Gastroesophageal sphincter (tissue), 4 donors: Measurements from ENCODE around the gene KIF26A. TPM values are rescaled to one million over a fixed set of nuclear protein-coding genes. Genes with fewer than 3 reads are reported as not detected.

Experiments used
- ATAC-seq: fragments of 150-250 bp; one replicate; pipeline ENCODE4 v1.9.1; 2016; ENCODE audit warnings: mild to moderate bottlenecking, moderate library complexity
- H3K27ac ChIP-seq, 4 donors: fragments of 200-600 bp; sonication (generic) in 3 of 4; 1 replicate in 3 of 4; 2 replicates in 1 of 4; pipeline ENCODE4 v1.5.1; 2016 to 2019
- H3K27me3 ChIP-seq: fragments of 200-600 bp; sonication (generic); one replicate; pipeline ENCODE4 v1.5.1; 2019
- H3K36me3 ChIP-seq, 2 donors: fragments of 200-600 bp; sonication (generic); one replicate each; pipeline ENCODE4 v1.5.1; 2019; ENCODE audit warnings: control low read depth in 1 of 2
- H3K4me1 ChIP-seq, 3 donors: fragments of 200-600 bp; sonication (generic); 1 replicate in 2 of 3; 2 replicates in 1 of 3; pipeline ENCODE4 v1.5.1; 2016 to 2019; ENCODE audit warnings: control low read depth in 2 of 3
- H3K4me3 ChIP-seq, 2 donors: fragments of 200-600 bp; sonication (generic); one replicate each; pipeline ENCODE4 v1.5.1; 2019; ENCODE audit warnings: mild to moderate bottlenecking in 1 of 2, moderate library complexity in 1 of 2
- H3K9me3 ChIP-seq, 3 donors: fragments of 200-600 bp; sonication (generic); one replicate each; pipeline ENCODE4 v1.5.1; 2017 to 2019; ENCODE audit warnings: control low read depth in 2 of 3
- EP300 ChIP-seq: sonication (generic); formaldehyde crosslinking; IDR thresholded peaks from one replicate; pipeline ENCODE4 v1.6.1; 2017; ENCODE audit warnings: antibody characterized with exemption, mild to moderate bottlenecking
- POLR2A ChIP-seq, 2 donors: fragments of 450-650 bp; IDR thresholded peaks; one replicate each; pipeline ENCODE4 v1.6.1; 2017; ENCODE audit warnings: antibody characterized with exemption in 2 of 2, mild to moderate bottlenecking in 2 of 2, moderate library complexity in 1 of 2
- POLR2AphosphoS5 ChIP-seq: sonication (generic); formaldehyde crosslinking; IDR thresholded peaks from one replicate; pipeline ENCODE4 v1.6.1; 2017; ENCODE audit warnings: antibody characterized with exemption
- WGBS, 2 donors: methylation state at CpG; one replicate each; pipeline ENCODE4 v1.1.5; 2018; ENCODE audit warnings: low coverage in 1 of 2; 5-methylcytosine and 5-hydroxymethylcytosine counted together
- total RNA-seq, 4 donors: library from RNA; depleted of rRNA; stranded (reverse); fragments of >200 nt; gene quantifications; one replicate each; pipeline ENCODE4 v1.1.0, GENCODE V29; 2016
- TF ChIP-seq, protein P1 (sequence below), 4 experiments: fragments of 200-600 bp in 2 of 4; fragments of 450-650 bp in 2 of 4; sonication (generic) in 1 of 4; IDR thresholded peaks; one replicate each; pipeline ENCODE4 v1.5.1; 2017 to 2019; ENCODE audit warnings: antibody characterized with exemption in 4 of 4, mild to moderate bottlenecking in 2 of 4, moderate library complexity in 2 of 4

The KIF26A gene
- total RNA-seq, 4 donors from 2014 or later: 2.2 to 6.9 (median 2.9) TPM

DNA sequence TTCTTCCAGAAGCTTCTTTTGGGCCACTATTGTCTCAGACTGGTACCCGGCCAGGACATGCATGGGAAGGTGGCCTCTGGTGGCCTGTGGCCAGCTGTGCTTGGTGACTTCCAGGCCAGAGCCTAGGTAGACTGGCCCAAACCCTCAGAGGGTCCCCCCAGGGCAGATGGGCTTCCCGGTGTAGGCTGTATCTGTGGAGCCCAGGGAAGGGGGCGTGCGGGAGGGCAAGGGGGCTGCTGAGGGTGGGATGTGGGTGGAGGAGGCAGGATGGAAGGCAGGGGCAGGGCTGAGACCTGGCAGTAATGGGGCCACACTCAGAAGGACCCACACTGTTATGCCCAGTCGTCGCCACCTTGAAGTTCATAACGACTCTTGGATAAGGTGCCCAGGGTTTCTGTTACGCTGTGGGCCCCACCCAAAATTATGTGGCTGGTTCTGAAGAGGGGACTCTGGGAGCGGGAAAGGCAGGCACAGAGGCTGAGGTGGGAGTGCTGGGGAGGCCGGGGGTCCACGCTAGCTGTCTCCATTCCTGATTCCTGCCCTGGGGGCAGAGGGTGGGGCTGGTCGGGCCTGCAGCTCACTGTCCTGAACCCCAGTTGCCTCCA is 52.1 kb downstream of the KIF26A start:
- Histone ChIP-seq H3K36me3 (no peaks in the 10 kb centered on the region), H3K4me1 (no peaks in the 10 kb centered on the region), H3K27ac (no peak overlapping the region), H3K9me3 (no peaks in the 10 kb centered on the region), H3K4me3 (no peak overlapping the region), H3K27me3 (peaks cover 39% of the 10 kb centered on the region)
- TF ChIP-seq, protein P1, sequence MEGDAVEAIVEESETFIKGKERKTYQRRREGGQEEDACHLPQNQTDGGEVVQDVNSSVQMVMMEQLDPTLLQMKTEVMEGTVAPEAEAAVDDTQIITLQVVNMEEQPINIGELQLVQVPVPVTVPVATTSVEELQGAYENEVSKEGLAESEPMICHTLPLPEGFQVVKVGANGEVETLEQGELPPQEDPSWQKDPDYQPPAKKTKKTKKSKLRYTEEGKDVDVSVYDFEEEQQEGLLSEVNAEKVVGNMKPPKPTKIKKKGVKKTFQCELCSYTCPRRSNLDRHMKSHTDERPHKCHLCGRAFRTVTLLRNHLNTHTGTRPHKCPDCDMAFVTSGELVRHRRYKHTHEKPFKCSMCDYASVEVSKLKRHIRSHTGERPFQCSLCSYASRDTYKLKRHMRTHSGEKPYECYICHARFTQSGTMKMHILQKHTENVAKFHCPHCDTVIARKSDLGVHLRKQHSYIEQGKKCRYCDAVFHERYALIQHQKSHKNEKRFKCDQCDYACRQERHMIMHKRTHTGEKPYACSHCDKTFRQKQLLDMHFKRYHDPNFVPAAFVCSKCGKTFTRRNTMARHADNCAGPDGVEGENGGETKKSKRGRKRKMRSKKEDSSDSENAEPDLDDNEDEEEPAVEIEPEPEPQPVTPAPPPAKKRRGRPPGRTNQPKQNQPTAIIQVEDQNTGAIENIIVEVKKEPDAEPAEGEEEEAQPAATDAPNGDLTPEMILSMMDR (IDR thresholded peaks at IDR 0.05): no peak
- TF ChIP-seq POLR2A (IDR thresholded peaks at IDR 0.05) (no peak), EP300 (no peak), POLR2AphosphoS5 (no peak)
- 70% methylated on average over 2 of the region's 12 CpGs; no CpG with 5 or more reads in 1 of the 2 donors for WGBS, 2 donors
- ATAC-seq: no peak

DNA sequence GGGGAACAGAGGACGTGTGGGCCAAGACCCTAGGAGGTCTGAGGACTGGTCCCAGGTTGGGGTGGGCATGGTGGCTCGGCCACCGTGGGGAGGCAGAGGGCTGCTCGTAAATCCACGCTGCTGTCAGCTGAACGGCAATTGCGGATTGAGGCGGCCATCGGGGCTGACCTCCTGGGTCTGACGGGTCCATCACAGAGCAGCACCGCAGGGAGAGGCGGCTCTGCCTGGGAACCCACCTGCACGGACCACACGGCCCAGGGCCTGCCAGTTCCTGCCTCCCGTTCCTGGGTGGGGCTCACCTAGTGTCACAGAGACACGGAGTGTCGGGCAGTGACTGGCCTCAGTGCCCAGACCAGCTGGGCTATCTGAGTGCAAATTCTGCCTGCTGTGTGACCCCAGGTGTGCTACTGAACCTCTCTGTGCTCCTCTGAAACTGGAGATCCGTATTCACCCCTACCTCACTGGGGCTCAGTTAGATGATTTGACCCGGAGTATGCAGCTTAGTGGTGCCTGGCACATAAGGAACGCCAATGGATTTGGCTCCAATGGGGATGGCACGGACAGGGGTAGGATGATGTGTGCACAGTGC is 53.1 kb downstream of the KIF26A start:
- H3K9me3 ChIP-seq: no peaks in the 10 kb centered on the region
- H3K4me3 ChIP-seq: no peak overlapping the region
- TF ChIP-seq POLR2A (IDR thresholded peaks at IDR 0.05): no peak
- no peak for TF ChIP-seq POLR2AphosphoS5
- TF ChIP-seq, protein P1 (IDR thresholded peaks at IDR 0.05): no peak
- TF ChIP-seq EP300: no peak
- no peak overlapping the region for H3K27ac ChIP-seq
- H3K36me3 ChIP-seq: no peaks in the 10 kb centered on the region
- no peaks in the 10 kb centered on the region for H3K4me1 ChIP-seq
- no peak for ATAC-seq
- peaks cover 44% of the 10 kb centered on the region for H3K27me3 ChIP-seq
- 0 to 25% methylated on average over 1 of the region's 21 CpGs for WGBS, 2 donors

DNA sequence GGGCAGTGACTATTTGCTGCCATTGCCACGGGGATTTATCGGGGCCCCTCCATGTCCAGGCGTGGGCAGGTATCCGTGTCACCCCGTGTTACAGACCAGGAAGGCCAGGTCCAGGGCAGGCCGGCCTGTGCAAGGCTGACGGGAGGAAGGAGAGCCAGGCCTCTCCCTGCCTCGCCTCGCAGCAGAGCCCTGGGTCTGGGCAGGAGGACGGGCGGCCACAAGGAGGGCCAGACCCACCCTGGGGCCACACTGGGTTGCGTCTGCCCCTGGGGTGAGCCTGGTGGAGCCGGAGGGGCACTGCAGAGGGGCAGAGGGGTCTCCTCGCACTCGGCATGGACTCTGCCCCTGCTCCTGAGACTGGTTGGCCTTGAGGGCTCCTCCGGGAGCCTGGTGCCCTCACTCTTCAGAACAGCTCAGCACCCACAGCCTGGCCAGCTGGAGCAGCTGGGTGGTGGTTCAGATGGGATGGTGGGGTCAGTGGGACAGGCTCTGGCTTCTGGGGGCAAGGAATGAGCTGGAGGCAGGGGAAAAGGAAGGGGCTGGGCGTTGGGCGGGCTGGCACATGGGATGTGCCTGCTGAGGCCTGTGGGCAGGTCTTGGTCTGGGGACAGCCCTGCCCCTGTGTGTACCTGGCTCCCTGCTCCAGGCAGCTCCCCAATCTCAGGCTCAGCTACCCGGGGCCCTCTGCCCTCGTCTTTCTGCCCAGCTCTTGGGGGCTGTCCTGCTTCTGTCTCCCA is 53.9 kb downstream of the KIF26A start:
- no peaks in the 10 kb centered on the region for H3K36me3 ChIP-seq
- H3K27ac ChIP-seq: no peak overlapping the region
- no peaks in the 10 kb centered on the region for H3K4me1 ChIP-seq
- no peaks in the 10 kb centered on the region for H3K9me3 ChIP-seq
- WGBS, 2 donors: 100% methylated on average over 2 of the region's 20 CpGs; no CpG with 5 or more reads in 1 of the 2 donors
- H3K27me3 ChIP-seq: peaks cover 44% of the 10 kb centered on the region
- H3K4me3 ChIP-seq: no peak overlapping the region
- TF ChIP-seq, protein P1 (IDR thresholded peaks at IDR 0.05): no peak
- no peak for TF ChIP-seq POLR2AphosphoS5
- TF ChIP-seq POLR2A (IDR thresholded peaks at IDR 0.05): no peak
- TF ChIP-seq EP300: no peak
- no peak for ATAC-seq

DNA sequence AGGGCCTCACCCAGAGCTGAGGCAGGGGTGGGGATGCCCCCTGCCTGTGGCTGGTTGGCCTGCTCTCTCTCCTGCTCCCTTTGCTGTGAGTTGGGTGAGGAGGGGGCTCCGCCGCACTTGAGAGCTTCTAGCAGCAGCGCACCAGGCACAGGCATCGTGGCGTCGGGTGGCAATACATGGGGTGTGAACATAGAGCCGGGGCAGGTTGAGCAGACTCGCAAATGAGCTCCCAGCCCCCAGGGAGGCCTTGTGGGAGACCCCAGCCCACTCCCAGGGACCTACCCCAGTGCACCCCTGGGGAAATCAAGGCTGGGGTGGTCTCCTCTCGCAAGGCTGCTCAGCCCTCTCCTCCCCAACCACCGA is 54.5 kb downstream of the KIF26A start:
- no peaks in the 10 kb centered on the region for H3K4me1 ChIP-seq
- TF ChIP-seq, protein P1 (IDR thresholded peaks at IDR 0.05): no peak
- TF ChIP-seq EP300 (no peak), POLR2A (IDR thresholded peaks at IDR 0.05) (no peak), POLR2AphosphoS5 (no peak)
- peaks cover 38% of the 10 kb centered on the region for H3K27me3 ChIP-seq
- no peaks in the 10 kb centered on the region for H3K36me3 ChIP-seq
- WGBS, 2 donors: 78 to 90% methylated on average over 2 of the region's 10 CpGs
- H3K4me3 ChIP-seq: no peak overlapping the region
- H3K9me3 ChIP-seq: no peaks in the 10 kb centered on the region
- ATAC-seq: no peak
- H3K27ac ChIP-seq: no peak overlapping the region
